HG03108 (cell line): ENCODE results near the gene RBMS3.

Experiments used
- ATAC-seq: cut with Tn5 transposase; IDR thresholded peaks from one replicate; pipeline ENCODE4 v1.9.1; 2021; ENCODE audit warnings: moderate library complexity; ENCODE audit not compliant: unreplicated experiment

RBMS3 gene

DNA sequence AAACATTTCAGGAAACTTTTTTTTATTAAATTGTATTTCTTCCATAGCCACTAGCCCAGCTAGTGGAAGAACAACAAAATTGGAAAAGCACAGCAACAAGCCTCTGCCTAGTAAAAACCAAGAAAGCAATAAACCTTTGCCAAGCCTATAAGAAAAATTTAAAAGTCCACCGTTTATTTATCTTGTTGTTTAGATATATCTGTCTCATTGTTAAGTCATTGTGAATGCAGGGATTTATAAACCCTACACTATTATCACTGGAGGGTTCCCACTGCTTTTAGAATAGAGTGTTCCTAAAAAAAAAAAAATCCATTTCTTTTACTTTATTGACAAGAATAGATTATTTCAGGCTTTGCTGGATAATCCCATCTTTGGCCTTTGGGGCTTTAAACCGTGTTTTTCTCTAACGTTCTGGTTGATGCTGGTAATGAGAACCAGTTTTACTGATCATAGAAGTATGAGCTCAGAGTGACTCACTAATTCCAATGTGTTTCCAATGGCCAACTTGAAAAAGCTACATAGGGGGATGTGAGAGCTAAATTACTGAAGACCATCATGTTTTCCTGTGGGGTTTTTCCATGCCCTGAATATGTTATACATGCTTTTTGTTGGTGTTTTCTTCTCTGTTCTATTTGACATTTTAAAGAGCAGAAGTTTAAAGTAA, 634.1 kb downstream of the RBMS3 start:
- ATAC-seq = no peak

DNA sequence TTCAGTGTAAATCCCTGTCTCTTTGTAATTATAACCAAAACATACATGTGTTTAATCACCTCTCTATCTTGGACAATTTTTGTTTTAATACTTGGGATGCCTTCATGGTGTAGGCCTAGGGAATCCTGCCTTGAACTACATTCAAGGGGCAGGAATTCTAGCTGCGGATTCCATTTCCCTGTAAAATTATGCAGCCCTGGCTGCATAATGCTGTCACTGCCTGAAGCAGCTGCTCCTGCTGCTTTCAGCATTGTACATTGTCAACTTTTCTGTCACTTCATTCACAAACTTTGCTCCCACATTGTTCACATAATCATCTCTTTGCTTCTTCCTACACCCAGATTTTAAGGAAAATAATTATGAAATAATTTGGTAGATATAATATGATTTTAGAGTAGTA, 638.7 kb downstream of the RBMS3 start:
- ATAC-seq = no peak

DNA sequence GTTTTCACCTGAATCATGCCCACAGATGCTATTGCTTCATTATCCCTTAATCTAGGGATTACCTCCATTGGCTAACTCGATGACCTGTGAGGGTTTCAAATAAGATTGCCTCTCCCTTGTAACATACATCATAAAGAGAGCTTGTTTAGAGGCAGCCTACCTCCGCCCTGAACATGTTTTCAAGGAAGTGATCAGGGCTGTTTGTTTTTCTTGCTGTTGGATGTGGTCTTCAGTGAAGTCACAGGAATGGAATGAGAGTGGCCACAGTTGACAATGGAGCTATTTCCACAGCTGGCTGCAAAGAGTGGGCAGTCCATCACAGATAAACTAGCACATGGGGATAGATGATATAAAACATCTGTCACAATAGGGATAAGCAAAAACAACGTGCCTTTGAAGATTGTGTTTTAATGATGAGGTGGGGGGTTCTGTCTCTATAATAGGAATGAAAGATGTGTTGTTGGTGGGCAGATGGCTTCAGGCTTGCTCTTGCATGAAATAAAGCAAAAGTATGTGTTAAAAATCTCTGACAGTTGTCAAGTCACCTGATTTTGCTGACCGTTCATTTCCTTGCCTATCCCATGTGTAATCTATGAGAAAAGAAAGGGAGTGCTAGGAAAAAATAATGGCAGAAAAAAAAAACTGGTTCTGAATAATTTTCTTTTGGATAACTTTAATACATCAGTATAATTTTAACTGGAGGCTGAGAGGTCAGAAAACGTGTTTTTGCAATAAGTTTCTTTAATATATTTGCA, 642.3 kb downstream of the RBMS3 start:
- no peak for ATAC-seq

DNA sequence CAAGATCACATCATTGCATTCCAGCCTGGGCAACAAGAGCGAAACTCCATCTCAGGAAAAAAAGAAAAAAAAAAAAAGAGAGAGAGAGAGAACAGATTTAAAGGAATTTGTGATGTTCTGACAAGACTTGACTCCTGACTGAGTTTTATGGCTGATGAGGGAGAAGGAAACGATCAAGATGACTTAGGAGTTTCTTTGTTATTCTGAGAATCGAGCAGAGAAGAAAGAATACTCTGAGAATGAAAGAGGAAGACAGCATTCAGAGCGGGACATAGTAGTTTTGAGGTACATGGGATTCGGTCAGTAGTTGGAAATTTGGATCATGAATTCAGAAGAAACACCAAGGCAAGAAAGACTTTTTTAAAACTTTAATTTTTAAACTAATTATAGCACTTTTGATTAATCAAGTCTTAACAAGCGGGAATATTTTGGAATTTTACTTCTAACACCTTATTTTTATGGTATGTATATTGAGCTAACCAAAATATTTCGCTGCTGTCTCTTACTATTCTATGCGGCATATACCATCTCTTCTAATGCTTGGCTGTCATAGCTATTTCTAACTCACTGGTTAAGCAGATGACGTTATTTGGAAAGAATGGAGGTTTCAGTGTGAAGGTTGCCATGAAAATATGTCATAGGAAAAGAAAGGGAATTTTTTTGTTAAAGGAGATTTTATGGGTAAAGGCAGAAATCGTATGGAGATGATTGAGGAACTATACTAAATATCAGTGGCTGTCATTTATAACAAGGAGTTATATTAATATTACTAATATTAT, 644.1 kb downstream of the RBMS3 start:
- no peak for ATAC-seq

DNA sequence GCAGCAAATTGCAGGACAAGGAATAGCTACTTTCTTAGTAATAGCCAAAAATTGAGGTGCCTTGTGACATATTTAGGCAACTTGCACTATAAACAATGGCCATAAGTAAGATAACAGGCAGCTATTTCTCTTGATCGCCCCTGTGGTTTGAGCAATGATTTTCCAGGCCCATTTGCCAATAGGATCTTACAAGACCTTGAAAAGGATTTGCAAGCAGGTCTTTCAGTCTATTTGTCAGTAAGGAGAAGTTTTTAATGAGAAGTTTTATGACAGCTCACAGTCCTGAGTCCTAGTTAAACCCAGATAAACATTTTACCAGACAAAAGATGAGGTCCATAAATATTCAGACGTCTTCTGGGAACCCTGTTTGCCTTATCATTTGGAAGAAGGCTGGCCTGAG, 645.5 kb downstream of the RBMS3 start:
- ATAC-seq = no peak

DNA sequence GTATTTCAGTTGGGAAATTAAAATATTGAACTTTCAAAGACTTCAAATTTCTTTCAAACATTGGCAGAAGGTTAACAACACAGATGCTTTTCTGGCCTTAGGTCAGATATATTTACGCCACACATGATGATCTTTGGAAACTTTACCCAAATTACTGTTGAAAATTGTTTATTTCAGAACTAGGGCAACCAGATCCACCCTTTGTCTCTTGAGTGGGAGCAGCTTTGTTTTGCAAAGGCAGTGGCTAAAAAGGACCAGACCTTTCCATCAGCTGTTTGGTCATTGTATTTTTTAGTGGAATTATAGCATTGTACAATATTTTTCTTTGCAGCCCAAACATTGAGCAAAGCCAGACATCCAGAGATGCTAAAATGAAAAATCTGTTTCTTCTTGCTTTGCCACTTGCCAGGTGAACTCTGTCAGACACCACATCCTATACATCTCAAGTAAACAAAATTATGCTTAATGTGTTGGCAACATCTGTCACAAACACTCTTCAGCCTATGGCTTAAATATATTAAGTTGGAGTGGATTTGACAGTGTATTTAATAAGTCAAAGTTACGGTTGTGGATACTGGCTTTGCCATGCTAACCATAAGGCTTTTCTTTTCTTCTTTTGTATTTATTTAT, 651.9 kb downstream of the RBMS3 start:
- no peak for ATAC-seq

DNA sequence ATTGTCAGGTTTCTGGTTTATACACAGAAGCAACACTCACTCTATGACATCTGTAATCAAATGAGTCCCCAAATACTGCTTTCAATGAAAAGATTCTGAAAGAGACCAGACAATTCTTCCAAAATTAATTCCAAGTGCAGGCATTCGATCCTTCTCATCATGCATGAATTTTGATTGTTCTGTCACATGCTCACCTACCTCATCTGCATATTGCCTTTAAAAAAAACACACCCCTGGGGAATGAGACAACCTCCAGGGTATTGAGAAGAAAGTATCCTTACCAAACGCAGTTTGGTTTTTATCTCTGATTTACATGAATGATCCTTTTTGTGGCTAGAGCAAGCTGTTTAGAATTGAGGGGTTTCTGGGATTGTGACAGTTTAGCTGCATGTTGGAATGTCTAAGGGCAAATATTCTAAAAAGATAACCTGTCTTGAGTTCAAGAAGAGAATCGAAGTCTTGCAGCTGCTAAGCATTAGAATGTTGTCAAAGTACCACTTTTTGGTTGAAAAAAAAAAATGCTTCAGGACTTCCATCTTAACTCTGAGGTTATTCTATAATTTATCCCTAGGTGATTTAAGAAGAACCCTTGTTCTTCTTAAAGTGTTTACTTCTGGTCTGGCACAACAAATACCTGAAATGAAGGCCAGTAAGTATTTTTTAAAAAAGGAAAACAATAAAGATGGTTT, 653.1 kb downstream of the RBMS3 start:
- ATAC-seq = no peak

DNA sequence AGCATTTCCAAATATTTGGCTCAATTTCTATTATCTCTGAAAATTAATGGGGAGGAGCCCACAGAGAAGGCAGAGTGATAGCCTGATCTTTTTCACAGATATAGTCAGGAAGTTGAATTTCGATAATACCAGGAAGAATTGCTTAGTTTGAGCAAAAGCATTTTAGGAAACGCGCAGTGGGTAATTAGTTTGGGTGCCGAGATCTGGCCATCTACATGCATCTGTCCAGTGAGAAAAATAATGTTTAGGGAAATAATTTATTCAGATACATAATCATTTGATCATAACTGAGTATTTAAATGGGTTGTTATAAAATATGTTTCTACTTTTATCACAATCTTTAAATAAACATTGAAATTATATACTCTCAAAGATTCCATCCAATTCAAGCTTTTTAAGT, 653.9 kb downstream of the RBMS3 start:
- ATAC-seq = no peak

DNA sequence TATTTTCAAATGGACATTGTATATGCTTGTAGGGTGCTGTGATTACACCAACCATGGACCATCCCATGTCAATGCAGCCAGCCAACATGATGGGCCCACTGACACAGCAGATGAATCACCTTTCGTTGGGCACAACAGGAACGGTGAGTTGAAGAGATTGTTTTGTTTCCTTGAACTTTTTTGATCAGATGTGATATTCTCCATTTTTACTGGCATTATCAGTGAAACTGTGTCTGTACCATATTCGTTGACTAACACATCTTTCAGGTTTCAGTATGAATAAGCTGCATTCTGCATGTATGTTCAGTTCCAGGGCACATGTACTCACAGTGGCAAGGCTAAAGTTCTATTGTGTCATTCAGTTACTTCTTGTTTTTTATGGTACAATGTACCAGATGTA, 655.2 kb downstream of the RBMS3 start:
- no peak for ATAC-seq

DNA sequence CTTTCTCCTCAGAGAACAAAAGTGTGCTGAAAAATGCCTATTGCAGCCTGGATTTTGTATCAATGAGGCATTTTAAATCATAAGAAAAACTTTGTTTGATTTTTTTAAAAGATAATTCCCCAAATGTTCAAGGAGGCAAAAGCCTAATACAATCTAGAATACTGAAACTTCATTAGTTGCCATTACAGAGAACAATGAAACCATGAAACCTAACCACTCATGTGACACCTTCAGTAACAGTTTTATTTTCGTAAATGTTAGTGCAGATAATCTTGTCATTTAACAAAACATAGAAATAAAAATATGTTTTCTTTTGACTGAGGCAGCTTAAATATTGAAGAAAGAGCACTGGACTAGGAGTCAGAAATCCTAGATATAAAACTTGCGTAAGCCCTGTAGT, 655.9 kb downstream of the RBMS3 start:
- ATAC-seq = no peak

DNA sequence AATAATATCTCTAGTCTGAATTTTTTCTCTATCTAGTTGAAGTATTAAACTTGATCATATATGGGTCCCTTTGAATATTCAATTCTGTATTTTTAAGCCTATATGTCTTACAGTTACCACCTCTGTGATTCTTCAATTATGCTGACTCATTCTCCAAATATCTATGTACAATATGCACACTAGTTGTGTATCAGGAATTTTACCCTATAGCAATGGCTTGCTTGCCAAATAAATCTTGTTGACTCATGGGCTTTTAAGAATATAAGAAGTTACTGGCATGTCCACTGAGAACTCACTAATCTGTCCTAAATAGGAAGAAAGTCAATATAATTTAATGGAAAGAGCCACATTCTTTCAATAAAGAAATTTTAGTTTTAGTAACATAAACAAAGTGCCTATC, 656.3 kb downstream of the RBMS3 start:
- no peak for ATAC-seq

DNA sequence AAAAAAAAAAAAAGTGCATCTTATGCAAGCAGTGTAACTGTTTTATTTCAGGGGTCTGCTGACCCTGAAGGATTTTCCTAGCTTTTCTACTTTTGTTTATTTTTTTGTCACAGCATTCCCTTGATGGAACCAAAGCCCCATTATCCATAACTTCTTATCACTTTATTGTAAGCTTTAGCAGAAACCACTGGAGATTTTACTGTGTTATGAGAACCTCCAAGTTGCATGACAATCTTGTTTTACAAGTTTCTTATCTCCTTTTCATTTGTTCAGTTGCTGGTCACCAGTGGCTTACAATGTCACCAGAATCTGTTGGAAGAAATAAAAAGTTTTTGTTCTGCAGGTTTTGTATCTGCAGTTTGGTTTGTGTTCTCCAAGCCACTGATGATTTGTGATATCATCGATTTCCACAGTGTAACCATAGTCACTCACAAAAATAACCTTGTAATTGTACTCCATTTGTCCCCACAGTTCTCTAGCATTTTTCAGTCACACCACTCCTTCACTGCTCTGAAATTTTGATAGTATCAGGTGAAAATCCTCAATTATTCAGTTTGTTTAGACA, 660.0 kb downstream of the RBMS3 start:
- no peak for ATAC-seq

DNA sequence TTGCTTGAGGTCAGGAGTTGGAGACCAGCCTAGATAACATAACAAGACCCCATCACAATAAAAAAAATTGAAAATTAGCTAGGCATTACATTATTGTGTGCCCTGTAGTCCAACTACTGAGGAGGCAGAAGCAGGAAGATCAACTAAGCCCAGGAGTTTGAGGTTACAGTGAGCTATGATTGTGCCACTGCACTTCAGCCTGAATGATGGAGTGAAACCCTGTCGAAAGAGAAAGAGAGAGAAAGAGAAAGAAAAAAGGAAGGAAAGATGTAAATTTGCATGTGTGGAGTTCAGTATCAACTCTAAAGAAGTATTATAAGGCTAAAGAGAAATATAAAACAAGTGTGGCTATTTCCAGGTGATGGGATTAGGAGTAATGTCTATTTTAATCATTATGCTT, 661.4 kb downstream of the RBMS3 start:
- no peak for ATAC-seq

DNA sequence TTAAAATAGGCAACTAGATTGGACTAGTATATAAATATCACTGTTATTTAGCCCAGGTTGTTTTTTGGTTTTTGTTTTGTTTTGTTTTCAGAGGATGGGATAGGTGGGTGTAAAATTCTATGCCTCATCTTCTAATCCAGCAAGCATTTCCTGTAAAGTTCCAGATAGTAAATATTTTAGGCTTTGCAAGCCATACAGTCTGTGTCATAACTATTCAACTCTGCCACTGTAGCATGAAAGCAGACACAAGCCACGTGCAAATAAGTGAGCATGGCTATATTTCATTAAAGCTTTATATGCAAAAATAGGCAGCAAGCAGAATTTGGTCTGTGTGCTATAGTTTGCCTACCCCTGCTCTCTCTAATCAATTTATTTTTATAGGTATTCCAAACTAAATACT, 668.3 kb downstream of the RBMS3 start:
- ATAC-seq = no peak

DNA sequence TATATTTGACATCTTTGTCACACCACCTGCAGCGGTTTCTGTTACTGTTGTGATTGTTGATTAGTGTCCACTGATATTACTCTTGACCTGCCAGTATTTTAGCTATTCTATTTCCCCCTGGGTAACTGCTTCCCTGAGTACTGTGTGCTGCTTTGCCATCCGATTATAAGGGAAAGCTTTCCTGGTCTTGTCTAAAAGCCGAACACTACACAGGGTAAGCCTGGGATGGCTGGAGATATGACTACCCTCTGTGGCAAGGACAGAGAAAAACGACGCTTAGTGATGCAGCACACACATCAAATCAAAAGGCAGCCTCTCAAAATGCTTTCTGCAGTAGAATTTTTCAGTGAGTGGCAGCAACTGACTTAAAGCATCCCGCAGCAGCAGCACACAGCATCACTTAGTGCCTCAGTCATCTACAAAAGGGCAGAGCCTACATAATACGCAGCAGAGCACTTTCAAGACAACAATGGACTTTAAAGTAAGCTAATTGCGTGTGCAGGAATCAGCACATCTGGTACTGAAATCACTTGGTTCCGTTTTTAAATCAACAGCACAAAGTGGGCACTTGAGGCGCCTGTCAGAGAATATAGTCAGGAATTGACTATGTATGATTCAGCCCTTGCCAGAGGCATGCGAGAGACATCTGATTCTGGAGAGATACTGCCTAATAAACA, 669.2 kb downstream of the RBMS3 start:
- ATAC-seq = no peak

DNA sequence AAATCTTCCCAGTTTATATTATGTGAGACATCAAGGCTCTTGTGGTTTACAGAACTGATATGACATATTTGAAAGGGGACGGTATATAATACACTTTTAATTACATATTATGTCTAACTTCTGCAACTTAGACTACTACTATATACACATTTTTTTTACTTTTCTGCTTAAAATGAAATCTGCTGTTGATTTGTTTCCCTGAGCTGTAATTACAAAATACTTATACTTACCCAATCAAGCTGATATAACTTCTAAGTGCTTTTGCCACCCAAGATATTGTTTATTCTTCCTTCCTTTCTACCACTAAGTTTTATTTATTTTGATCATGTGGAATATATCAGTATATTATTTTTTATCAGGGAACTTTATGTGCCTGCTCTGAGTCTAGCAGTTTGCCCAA, 671.6 kb downstream of the RBMS3 start:
- no peak for ATAC-seq

DNA sequence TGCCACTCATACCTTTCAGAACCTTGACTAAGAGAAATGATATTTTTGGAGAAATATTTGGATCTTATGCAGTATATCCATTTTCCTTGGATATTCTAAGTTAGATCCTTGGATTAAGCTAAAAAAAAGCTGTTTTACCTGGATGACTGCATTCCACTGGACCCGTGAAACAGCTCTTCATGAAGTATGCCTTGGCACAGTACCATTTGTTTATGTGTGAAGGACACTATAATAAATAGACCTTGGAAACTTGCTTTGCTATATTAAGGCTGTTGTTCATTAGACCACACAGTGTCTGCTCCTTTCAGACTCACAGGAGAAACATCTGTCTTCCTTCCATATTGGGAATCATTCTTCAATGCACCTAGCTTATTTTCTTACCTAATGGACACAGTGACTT, 674.5 kb downstream of the RBMS3 start:
- no peak for ATAC-seq

DNA sequence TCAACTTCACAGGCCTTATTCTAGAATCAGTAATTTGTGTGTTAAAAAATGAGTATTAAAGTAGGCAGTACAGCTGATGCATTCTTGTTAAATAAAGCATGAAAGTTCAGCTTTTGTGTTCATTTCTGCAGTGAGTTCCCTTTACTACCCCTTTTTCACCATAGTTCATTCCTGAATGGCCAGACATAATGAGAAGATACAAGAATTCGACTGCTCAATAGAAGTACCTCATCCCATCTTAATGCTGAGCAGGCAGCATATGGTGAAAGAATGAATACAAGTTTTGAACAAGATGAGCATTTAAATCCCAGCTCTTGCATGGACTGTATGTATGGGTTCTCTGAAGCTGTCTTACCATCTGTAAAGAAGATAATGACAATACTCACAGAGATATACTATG, 677.9 kb downstream of the RBMS3 start:
- no peak for ATAC-seq

DNA sequence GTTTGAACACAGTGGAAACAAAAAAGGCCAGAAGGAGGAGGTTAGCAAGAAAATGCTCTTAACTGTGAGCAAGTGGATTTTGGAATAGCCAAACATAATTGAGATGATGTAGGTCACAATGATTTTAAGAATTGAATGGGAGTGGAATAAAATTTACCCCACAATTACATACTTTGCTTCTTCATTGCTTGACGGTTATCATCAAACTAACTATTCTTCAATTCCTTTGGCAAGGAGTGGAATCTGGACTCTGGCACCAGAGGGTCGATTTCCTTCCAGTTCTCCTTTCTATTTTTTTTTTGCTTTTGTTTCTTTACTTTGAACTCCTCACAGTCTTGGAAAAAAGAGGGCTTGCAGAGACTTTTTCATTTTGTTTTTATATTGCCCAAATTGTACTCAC, 691.0 kb downstream of the RBMS3 start:
- ATAC-seq = no peak

DNA sequence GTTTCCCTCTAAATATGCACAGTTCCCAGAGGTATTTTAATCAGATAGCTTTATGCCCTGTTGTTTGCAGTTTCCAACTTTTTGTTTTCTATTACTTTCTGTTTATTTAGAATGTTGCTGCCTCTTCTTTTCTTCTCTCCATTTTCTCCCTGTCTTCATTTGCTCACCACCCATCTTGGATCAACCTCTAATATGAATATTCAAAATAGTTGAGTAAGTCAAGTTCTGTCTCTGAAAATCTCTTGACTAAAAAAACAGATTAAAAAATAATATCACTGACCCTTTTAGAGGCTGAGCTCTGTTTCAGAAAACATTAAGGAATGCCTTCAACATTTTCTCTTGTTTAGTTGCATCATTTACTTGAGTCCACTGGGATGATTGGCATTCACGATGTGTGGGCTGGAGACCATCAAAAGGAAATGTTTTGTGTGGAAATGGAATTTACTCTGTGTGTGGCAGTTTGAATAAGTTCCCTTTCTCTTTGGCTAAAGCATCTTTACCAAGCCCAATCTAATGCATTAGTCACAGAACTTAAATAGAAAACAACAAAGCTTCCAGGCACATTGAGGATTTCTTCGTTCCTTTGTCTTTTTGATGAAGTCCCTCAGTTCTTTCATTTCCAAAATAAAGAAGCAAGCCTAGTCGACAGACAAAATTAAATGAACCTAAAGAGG, 691.6 kb downstream of the RBMS3 start:
- no peak for ATAC-seq
